PC-9 (cell line): ENCODE measurements around the gene RGPD6.
"Not testable (repeated sequence)": the region's sequence is repeated elsewhere in the genome, so short reads cannot be mapped to it uniquely, and the experiment has no call there.

Experiments
- EZH2 ChIP-seq: fragments of 200-600 bp; sonication (generic); IDR thresholded peaks from 2 replicates; pipeline ENCODE4 v1.8.0; 2017; ENCODE audit warnings: antibody characterized with exemption, low read depth
- TF ChIP-seq, protein P1 (sequence below): fragments of 200-600 bp; sonication (generic); conservative IDR thresholded peaks from 2 replicates; pipeline ENCODE4 v1.6.1; 2017; ENCODE audit warnings: mixed run types, antibody characterized with exemption, mild to moderate bottlenecking, moderate library complexity

DNA sequence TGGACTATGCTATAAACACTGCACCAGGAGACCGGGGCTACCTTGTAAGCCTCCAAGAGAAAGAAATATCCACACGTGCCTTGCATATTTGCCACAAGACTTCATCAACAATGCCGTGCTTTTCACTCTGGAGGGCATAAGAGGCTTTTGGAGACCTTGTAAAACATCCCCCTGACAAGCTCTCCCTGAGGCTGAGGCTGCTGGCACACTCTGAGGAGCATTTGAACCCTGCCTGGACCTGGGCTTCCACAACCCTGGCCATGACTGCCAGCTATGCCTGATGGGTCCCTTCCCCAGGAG, 104.0 kb downstream of the RGPD6 start:
- TF ChIP-seq, protein P1, sequence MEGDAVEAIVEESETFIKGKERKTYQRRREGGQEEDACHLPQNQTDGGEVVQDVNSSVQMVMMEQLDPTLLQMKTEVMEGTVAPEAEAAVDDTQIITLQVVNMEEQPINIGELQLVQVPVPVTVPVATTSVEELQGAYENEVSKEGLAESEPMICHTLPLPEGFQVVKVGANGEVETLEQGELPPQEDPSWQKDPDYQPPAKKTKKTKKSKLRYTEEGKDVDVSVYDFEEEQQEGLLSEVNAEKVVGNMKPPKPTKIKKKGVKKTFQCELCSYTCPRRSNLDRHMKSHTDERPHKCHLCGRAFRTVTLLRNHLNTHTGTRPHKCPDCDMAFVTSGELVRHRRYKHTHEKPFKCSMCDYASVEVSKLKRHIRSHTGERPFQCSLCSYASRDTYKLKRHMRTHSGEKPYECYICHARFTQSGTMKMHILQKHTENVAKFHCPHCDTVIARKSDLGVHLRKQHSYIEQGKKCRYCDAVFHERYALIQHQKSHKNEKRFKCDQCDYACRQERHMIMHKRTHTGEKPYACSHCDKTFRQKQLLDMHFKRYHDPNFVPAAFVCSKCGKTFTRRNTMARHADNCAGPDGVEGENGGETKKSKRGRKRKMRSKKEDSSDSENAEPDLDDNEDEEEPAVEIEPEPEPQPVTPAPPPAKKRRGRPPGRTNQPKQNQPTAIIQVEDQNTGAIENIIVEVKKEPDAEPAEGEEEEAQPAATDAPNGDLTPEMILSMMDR = not testable (repeated sequence)
- not testable (repeated sequence) for TF ChIP-seq EZH2
